Osteocyte (in vitro differentiated cells): Measurements from ENCODE around the gene TEX26. TPM values are rescaled to one million over a fixed set of nuclear protein-coding genes. Genes with fewer than 3 reads are reported as not detected.

Experiments used
- DNase-seq: peaks from one replicate; pipeline ENCODE4 v3.0.0; 2021; ENCODE audit warnings: mixed read lengths; ENCODE audit not compliant: unreplicated experiment; ENCODE audit errors: extremely low spot score
- H3K27ac Mint-ChIP-seq: one replicate; pipeline ENCODE4 v1.8.0; 2021; ENCODE audit warnings: mild to moderate bottlenecking, mixed read lengths; ENCODE audit not compliant: unreplicated experiment
- H3K27me3 Mint-ChIP-seq: one replicate; pipeline ENCODE4 v1.8.0; 2021; ENCODE audit warnings: mixed read lengths; ENCODE audit not compliant: unreplicated experiment
- H3K36me3 Mint-ChIP-seq: one replicate; pipeline ENCODE4 v1.8.0; 2021; ENCODE audit warnings: mixed read lengths; ENCODE audit not compliant: unreplicated experiment
- H3K4me1 Mint-ChIP-seq: one replicate; pipeline ENCODE4 v1.8.0; 2021; ENCODE audit warnings: mixed read lengths; ENCODE audit not compliant: unreplicated experiment
- H3K4me3 Mint-ChIP-seq: one replicate; pipeline ENCODE4 v1.8.0; 2021; ENCODE audit warnings: mild to moderate bottlenecking, moderate library complexity, mixed read lengths; ENCODE audit not compliant: unreplicated experiment
- H3K9me3 Mint-ChIP-seq: one replicate; pipeline ENCODE4 v1.8.0; 2021; ENCODE audit warnings: mixed read lengths; ENCODE audit not compliant: unreplicated experiment
- CTCF ChIP-seq: fragments of 200-600 bp; sonication (generic); IDR thresholded peaks from 2 replicates; pipeline ENCODE4 v1.5.0; 2021; ENCODE audit warnings: antibody characterized with exemption, mild to moderate bottlenecking, moderate library complexity
- total RNA-seq: library from RNA; stranded (reverse); gene quantifications from 2 replicates; pipeline ENCODE4 v1.2.1, GENCODE V29; 2021

The TEX26 gene
- total RNA-seq, 1 donor from 2014 or later, result not detected

DNA sequence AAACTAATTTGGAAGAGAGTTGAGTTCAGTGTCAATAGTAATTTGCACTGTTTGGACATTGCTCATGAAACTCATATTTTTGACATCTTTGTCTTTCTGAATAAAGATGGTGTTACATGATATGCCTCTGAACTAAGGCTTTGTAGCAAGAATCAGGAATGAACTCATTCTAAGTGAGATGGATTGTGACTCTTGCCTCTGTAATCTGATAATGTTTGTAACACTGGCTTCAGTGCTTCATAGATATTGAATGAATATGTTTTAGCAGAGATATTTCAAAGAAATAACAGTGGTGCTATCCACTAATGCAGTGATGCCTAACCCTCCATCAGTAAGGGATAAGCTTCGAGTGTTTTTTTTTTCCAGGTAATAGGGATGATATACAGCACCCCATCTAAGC lies 32.9 kb downstream of the TEX26 start:
- H3K9me3 Mint-ChIP-seq, result peaks cover 4% of the 10 kb centered on the region

GRCh38 chr13:30966101-30966500 lies 33.6 kb downstream of the TEX26 start:
- DNase-seq, result no peak
- Mint-ChIP-seq H3K4me3 (no peak overlapping the region), H3K27me3 (peaks cover 7% of the 10 kb centered on the region), H3K36me3 (peaks cover 2% of the 10 kb centered on the region), H3K27ac (no peak overlapping the region), H3K4me1 (peaks cover 18% of the 10 kb centered on the region), H3K9me3 (no peaks in the 10 kb centered on the region)
- no peak for TF ChIP-seq CTCF

More for the DNA sequence above, 32.9 kb downstream of the TEX26 start:
- Mint-ChIP-seq H3K27ac (no peak overlapping the region), H3K36me3 (peaks cover 2% of the 10 kb centered on the region), H3K27me3 (peaks cover 7% of the 10 kb centered on the region), H3K4me3 (no peak overlapping the region), H3K4me1 (peaks cover 18% of the 10 kb centered on the region)
- DNase-seq, result no peak
- TF ChIP-seq CTCF, result no peak

- no peak overlapping the region for H3K4me3 Mint-ChIP-seq
- H3K27me3 Mint-ChIP-seq, result no peaks in the 10 kb centered on the region
- H3K36me3 Mint-ChIP-seq, result no peaks in the 10 kb centered on the region
- no peaks in the 10 kb centered on the region for H3K9me3 Mint-ChIP-seq
- TF ChIP-seq CTCF, result no peak
- no peak for DNase-seq
- no peak overlapping the region for H3K27ac Mint-ChIP-seq
- peaks cover 22% of the 10 kb centered on the region for H3K4me1 Mint-ChIP-seq
Measured at GRCh38 chr13:30968846-30969245, 36.4 kb downstream of the TEX26 start.

GRCh38 chr13:30971575-30971974 lies 39.1 kb downstream of the TEX26 start:
- no peaks in the 10 kb centered on the region for H3K9me3 Mint-ChIP-seq
- no peak overlapping the region for H3K4me3 Mint-ChIP-seq
- DNase-seq, result no peak
- H3K4me1 Mint-ChIP-seq, result peaks cover 27% of the 10 kb centered on the region
- no peak for TF ChIP-seq CTCF
- no peak overlapping the region for H3K27ac Mint-ChIP-seq
- no peaks in the 10 kb centered on the region for H3K27me3 Mint-ChIP-seq
- H3K36me3 Mint-ChIP-seq, result no peaks in the 10 kb centered on the region

GRCh38 chr13:30972888-30973377 lies 40.5 kb downstream of the TEX26 start:
- Mint-ChIP-seq H3K9me3 (no peaks in the 10 kb centered on the region), H3K27me3 (no peaks in the 10 kb centered on the region), H3K27ac (no peak overlapping the region), H3K36me3 (no peaks in the 10 kb centered on the region), H3K4me1 (peaks cover 39% of the 10 kb centered on the region), H3K4me3 (no peak overlapping the region)
- no peak for TF ChIP-seq CTCF
- no peak for DNase-seq
